Mucosa of gallbladder (tissue), 1 donor: ENCODE results near the gene ZBTB7A. TPM values are rescaled to one million over a fixed set of nuclear protein-coding genes. Genes with fewer than 3 reads are reported as not detected.

Source experiments
- total RNA-seq: library from RNA; stranded (reverse); gene quantifications from one replicate; pipeline ENCODE4 v1.2.1, GENCODE V29; 2021
- donor health status: DM: no; HTN: no; CAD: no.

Gene ZBTB7A
- total RNA-seq, 1 donor from 2014 or later, result 82.6 TPM

Other genes with a start within 250 kb of the ZBTB7A start
- gene ZFR2, start 197.9 kb downstream of the ZBTB7A start, total RNA-seq, result 0.55 TPM
- gene ATCAY, start 186.2 kb downstream of the ZBTB7A start, total RNA-seq, result 0.63 TPM
- not detected for gene NMRK2, start 133.8 kb downstream of the ZBTB7A start, total RNA-seq
- gene DAPK3, start 95.8 kb downstream of the ZBTB7A start, total RNA-seq, result 113 TPM
- 2,245 TPM for gene EEF2, start 81.4 kb downstream of the ZBTB7A start, total RNA-seq
- gene PIAS4, start 59.2 kb downstream of the ZBTB7A start, total RNA-seq, result 31.9 TPM
- 139 TPM for gene MAP2K2, start 57.2 kb upstream of the ZBTB7A start, total RNA-seq
- 0.55 TPM for gene CREB3L3, start 86.7 kb upstream of the ZBTB7A start, total RNA-seq
- 28.3 TPM for gene SIRT6, start 115.7 kb upstream of the ZBTB7A start, total RNA-seq
- 3.4 TPM for gene ANKRD24, start 115.8 kb upstream of the ZBTB7A start, total RNA-seq
- 5.6 TPM for gene EBI3, start 162.6 kb upstream of the ZBTB7A start, total RNA-seq
- gene YJU2, start 180.2 kb upstream of the ZBTB7A start, total RNA-seq, result 19.5 TPM
- gene SHD, start 212.4 kb upstream of the ZBTB7A start, total RNA-seq, result not detected
- gene TMIGD2, start 235.5 kb upstream of the ZBTB7A start, total RNA-seq, result 0.98 TPM
- 1.3 TPM for gene FSD1, start 237.7 kb upstream of the ZBTB7A start, total RNA-seq